ENCODE measurements around the gene RDX.

Gene RDX

GRCh38 chr11:110305169-110306018 is 9.0 kb upstream of the RDX start:
- no peak overlapping the region for H3K27ac ChIP-seq (ENCODE audit: low read length)
- no peak for TF ChIP-seq EZH2 (IDR thresholded peaks at IDR 0.05; ENCODE audit: borderline replicate concordance, low read depth, low read length, severe bottlenecking)
- TF ChIP-seq, protein P1, sequence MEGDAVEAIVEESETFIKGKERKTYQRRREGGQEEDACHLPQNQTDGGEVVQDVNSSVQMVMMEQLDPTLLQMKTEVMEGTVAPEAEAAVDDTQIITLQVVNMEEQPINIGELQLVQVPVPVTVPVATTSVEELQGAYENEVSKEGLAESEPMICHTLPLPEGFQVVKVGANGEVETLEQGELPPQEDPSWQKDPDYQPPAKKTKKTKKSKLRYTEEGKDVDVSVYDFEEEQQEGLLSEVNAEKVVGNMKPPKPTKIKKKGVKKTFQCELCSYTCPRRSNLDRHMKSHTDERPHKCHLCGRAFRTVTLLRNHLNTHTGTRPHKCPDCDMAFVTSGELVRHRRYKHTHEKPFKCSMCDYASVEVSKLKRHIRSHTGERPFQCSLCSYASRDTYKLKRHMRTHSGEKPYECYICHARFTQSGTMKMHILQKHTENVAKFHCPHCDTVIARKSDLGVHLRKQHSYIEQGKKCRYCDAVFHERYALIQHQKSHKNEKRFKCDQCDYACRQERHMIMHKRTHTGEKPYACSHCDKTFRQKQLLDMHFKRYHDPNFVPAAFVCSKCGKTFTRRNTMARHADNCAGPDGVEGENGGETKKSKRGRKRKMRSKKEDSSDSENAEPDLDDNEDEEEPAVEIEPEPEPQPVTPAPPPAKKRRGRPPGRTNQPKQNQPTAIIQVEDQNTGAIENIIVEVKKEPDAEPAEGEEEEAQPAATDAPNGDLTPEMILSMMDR (IDR thresholded peaks at IDR 0.05; ENCODE audit: borderline replicate concordance, extremely low read depth, low read length, poor library complexity, severe bottlenecking) = no peak
- no peak overlapping the region for H3K9ac ChIP-seq (ENCODE audit: low read depth, low read length)
- H3K27me3 ChIP-seq (ENCODE audit: insufficient read depth, low read length, poor library complexity) = no peaks in the 10 kb centered on the region
- no peak for DNase-seq
- no peaks in the 10 kb centered on the region for H3K79me2 ChIP-seq (ENCODE audit: insufficient read depth, low read length)
- no peaks in the 10 kb centered on the region for H4K20me1 ChIP-seq (ENCODE audit: insufficient read depth, low read length)
- H3K4me2 ChIP-seq (ENCODE audit: insufficient read depth, low read length) = no peak overlapping the region
- H3K4me3 ChIP-seq (ENCODE audit: low read depth in 1 of 2, low read length in 2 of 2) = no peak overlapping the region
- no peak overlapping the region for H2AFZ ChIP-seq (ENCODE audit: low read depth, low read length)
- no peaks in the 10 kb centered on the region for H3K4me1 ChIP-seq (ENCODE audit: insufficient read depth, low read length)
- no peak for ATAC-seq (ENCODE audit: insufficient read depth, low read depth)
- H3K9me3 ChIP-seq (ENCODE audit: insufficient read depth, low read length, severe bottlenecking) = no peaks in the 10 kb centered on the region
- H3K36me3 ChIP-seq (ENCODE audit: insufficient read depth, low read length) = no peaks in the 10 kb centered on the region

- Histone ChIP-seq H3K9ac (ENCODE audit: low read depth, low read length) (no peak overlapping the region), H3K9me3 (ENCODE audit: insufficient read depth, low read length, severe bottlenecking) (no peaks in the 10 kb centered on the region), H2AFZ (ENCODE audit: low read depth, low read length) (no peak overlapping the region), H3K4me2 (ENCODE audit: insufficient read depth, low read length) (no peak overlapping the region), H3K27ac (ENCODE audit: low read length) (no peak overlapping the region), H3K4me1 (ENCODE audit: insufficient read depth, low read length) (no peaks in the 10 kb centered on the region), H3K79me2 (ENCODE audit: insufficient read depth, low read length) (no peaks in the 10 kb centered on the region), H4K20me1 (ENCODE audit: insufficient read depth, low read length) (no peaks in the 10 kb centered on the region), H3K4me3 (ENCODE audit: low read depth in 1 of 2, low read length in 2 of 2) (no peak overlapping the region), H3K36me3 (ENCODE audit: insufficient read depth, low read length) (no peaks in the 10 kb centered on the region), H3K27me3 (ENCODE audit: insufficient read depth, low read length, poor library complexity) (no peaks in the 10 kb centered on the region)
- DNase-seq (no peak), ATAC-seq (ENCODE audit: insufficient read depth, low read depth) (no peak)
- no peak for TF ChIP-seq EZH2 (IDR thresholded peaks at IDR 0.05; ENCODE audit: borderline replicate concordance, low read depth, low read length, severe bottlenecking)
- TF ChIP-seq, protein P1 (IDR thresholded peaks at IDR 0.05; ENCODE audit: borderline replicate concordance, extremely low read depth, low read length, poor library complexity, severe bottlenecking) = no peak
Measured at GRCh38 chr11:110303414-110303826, 7.0 kb upstream of the RDX start.

DNA sequence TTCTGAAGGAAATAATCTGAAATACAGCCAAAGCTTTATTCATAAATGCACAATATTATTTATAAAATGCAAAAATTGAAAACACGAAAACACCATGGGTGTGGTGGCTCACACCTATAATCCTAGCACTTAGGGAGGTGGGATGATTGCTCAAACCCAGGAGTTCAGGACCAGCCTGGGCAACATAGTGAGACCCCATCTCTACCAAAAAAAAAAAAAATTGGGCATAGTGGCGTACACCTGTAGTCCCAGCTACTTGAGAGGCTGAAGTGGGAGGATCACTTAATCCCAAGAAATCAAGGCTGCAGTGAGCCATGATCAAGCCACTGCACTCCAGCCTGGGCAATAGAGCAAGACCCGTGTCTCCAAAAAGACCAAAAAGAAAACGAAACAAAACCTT is 5.2 kb upstream of the RDX start:
- no peaks in the 10 kb centered on the region for H3K9me3 ChIP-seq (ENCODE audit: insufficient read depth, low read length, severe bottlenecking)
- no peak overlapping the region for H3K4me3 ChIP-seq (ENCODE audit: low read depth in 1 of 2, low read length in 2 of 2)
- no peak for DNase-seq
- H3K27ac ChIP-seq (ENCODE audit: low read length) = no peak overlapping the region
- H4K20me1 ChIP-seq (ENCODE audit: insufficient read depth, low read length) = no peaks in the 10 kb centered on the region
- no peak for ATAC-seq (ENCODE audit: insufficient read depth, low read depth)
- no peaks in the 10 kb centered on the region for H3K79me2 ChIP-seq (ENCODE audit: insufficient read depth, low read length)
- H3K4me1 ChIP-seq (ENCODE audit: insufficient read depth, low read length) = no peaks in the 10 kb centered on the region
- no peak overlapping the region for H2AFZ ChIP-seq (ENCODE audit: low read depth, low read length)
- H3K4me2 ChIP-seq (ENCODE audit: insufficient read depth, low read length) = no peak overlapping the region
- no peak overlapping the region for H3K9ac ChIP-seq (ENCODE audit: low read depth, low read length)
- H3K27me3 ChIP-seq (ENCODE audit: insufficient read depth, low read length, poor library complexity) = peaks cover 9% of the 10 kb centered on the region
- no peak for TF ChIP-seq EZH2 (IDR thresholded peaks at IDR 0.05; ENCODE audit: borderline replicate concordance, low read depth, low read length, severe bottlenecking)
- TF ChIP-seq, protein P1 (IDR thresholded peaks at IDR 0.05; ENCODE audit: borderline replicate concordance, extremely low read depth, low read length, poor library complexity, severe bottlenecking) = no peak
- H3K36me3 ChIP-seq (ENCODE audit: insufficient read depth, low read length) = no peaks in the 10 kb centered on the region

All from DND-41 (cell line).